ENCODE data around the gene CDC16.

- TF ChIP-seq, protein P1, sequence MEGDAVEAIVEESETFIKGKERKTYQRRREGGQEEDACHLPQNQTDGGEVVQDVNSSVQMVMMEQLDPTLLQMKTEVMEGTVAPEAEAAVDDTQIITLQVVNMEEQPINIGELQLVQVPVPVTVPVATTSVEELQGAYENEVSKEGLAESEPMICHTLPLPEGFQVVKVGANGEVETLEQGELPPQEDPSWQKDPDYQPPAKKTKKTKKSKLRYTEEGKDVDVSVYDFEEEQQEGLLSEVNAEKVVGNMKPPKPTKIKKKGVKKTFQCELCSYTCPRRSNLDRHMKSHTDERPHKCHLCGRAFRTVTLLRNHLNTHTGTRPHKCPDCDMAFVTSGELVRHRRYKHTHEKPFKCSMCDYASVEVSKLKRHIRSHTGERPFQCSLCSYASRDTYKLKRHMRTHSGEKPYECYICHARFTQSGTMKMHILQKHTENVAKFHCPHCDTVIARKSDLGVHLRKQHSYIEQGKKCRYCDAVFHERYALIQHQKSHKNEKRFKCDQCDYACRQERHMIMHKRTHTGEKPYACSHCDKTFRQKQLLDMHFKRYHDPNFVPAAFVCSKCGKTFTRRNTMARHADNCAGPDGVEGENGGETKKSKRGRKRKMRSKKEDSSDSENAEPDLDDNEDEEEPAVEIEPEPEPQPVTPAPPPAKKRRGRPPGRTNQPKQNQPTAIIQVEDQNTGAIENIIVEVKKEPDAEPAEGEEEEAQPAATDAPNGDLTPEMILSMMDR (tag by site-specific recombination; IDR thresholded peaks at IDR 0.05), result no peak
- TF ChIP-seq, protein P2, sequence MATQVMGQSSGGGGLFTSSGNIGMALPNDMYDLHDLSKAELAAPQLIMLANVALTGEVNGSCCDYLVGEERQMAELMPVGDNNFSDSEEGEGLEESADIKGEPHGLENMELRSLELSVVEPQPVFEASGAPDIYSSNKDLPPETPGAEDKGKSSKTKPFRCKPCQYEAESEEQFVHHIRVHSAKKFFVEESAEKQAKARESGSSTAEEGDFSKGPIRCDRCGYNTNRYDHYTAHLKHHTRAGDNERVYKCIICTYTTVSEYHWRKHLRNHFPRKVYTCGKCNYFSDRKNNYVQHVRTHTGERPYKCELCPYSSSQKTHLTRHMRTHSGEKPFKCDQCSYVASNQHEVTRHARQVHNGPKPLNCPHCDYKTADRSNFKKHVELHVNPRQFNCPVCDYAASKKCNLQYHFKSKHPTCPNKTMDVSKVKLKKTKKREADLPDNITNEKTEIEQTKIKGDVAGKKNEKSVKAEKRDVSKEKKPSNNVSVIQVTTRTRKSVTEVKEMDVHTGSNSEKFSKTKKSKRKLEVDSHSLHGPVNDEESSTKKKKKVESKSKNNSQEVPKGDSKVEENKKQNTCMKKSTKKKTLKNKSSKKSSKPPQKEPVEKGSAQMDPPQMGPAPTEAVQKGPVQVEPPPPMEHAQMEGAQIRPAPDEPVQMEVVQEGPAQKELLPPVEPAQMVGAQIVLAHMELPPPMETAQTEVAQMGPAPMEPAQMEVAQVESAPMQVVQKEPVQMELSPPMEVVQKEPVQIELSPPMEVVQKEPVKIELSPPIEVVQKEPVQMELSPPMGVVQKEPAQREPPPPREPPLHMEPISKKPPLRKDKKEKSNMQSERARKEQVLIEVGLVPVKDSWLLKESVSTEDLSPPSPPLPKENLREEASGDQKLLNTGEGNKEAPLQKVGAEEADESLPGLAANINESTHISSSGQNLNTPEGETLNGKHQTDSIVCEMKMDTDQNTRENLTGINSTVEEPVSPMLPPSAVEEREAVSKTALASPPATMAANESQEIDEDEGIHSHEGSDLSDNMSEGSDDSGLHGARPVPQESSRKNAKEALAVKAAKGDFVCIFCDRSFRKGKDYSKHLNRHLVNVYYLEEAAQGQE (tag by site-specific recombination; IDR thresholded peaks at IDR 0.05), result no peak
- TF ChIP-seq ZNF121 (tag by site-specific recombination; IDR thresholded peaks at IDR 0.05), result no peak
- TF ChIP-seq PBX3 (CRISPR knock-in tag; IDR thresholded peaks at IDR 0.05), result no peak
- TF ChIP-seq YY1 (tag by site-specific recombination; IDR thresholded peaks at IDR 0.05), result no peak
- no peak for TF ChIP-seq ZBTB7A (tag by site-specific recombination; IDR thresholded peaks at IDR 0.05; ENCODE audit: low read depth)
Measured at GRCh38 chr13:114204894-114205293, 29.8 kb upstream of the CDC16 start.
